Measurements from ENCODE around the gene GPSM1. TPM values are rescaled to one million over a fixed set of nuclear protein-coding genes. Genes with fewer than 3 reads are reported as not detected.
"Not testable (repeated sequence)": the region's sequence is repeated elsewhere in the genome, so short reads cannot be mapped to it uniquely, and the experiment has no call there.

Gene GPSM1
- polyA plus RNA-seq, 4 donors = 1.1 to 40.9 (median 2.9) TPM

GRCh38 chr9:136403915-136404800 is 76.8 kb downstream of the GPSM1 start:
- FAIRE-seq (no peak), DNase-seq (no peak)
- H3K27ac ChIP-seq (ENCODE audit: low read depth in 1 of 3, low read length in 2 of 3) = no peak overlapping the region
- no peak overlapping the region for H3K4me3 ChIP-seq (ENCODE audit: low read depth in 1 of 3, low read length in 3 of 3)
- no peaks in the 10 kb centered on the region for H3K27me3 ChIP-seq (ENCODE audit: control insufficient read depth in 3 of 3, insufficient read depth in 3 of 3, low read length in 3 of 3)
- peaks cover 8 to 69% (median 9%) of the 10 kb centered on the region in 3 donors for H3K36me3 ChIP-seq (ENCODE audit: control insufficient read depth in 3 of 3, insufficient read depth in 2 of 3, low read depth in 1 of 3, low read length in 3 of 3)
- 74 to 90% (median 81%) methylated on average over 32 of the region's 32 CpGs for WGBS, 3 donors
- peaks cover 0 to 5% (median 1%) of the 10 kb centered on the region in 3 donors for H3K4me1 ChIP-seq (ENCODE audit: control insufficient read depth in 3 of 3, insufficient read depth in 2 of 3, low read depth in 1 of 3, low read length in 2 of 3)
- no peaks in the 10 kb centered on the region for H3K9me3 ChIP-seq (ENCODE audit: control insufficient read depth in 2 of 2, insufficient read depth in 1 of 2, low read depth in 1 of 2, low read length in 1 of 2)

GRCh38 chr9:136404801-136405136 is 77.4 kb downstream of the GPSM1 start:
- no peak overlapping the region for H3K27ac ChIP-seq (ENCODE audit: low read depth in 1 of 3, low read length in 2 of 3)
- H3K36me3 ChIP-seq (ENCODE audit: control insufficient read depth in 3 of 3, insufficient read depth in 2 of 3, low read depth in 1 of 3, low read length in 3 of 3) = peaks cover 8 to 69% (median 9%) of the 10 kb centered on the region in 3 donors
- FAIRE-seq = no peak
- peaks cover 4 to 11% (median 4%) of the 10 kb centered on the region in 3 donors for H3K4me1 ChIP-seq (ENCODE audit: control insufficient read depth in 3 of 3, insufficient read depth in 2 of 3, low read depth in 1 of 3, low read length in 2 of 3)
- no peak overlapping the region for H3K4me3 ChIP-seq (ENCODE audit: low read depth in 1 of 3, low read length in 3 of 3)
- H3K27me3 ChIP-seq (ENCODE audit: control insufficient read depth in 3 of 3, insufficient read depth in 3 of 3, low read length in 3 of 3) = no peaks in the 10 kb centered on the region
- DNase-seq = no peak
- H3K9me3 ChIP-seq (ENCODE audit: control insufficient read depth in 2 of 2, insufficient read depth in 1 of 2, low read depth in 1 of 2, low read length in 1 of 2) = no peaks in the 10 kb centered on the region
- WGBS, 3 donors = 87 to 91% (median 90%) methylated on average over 14 of the region's 14 CpGs

GRCh38 chr9:136405481-136405880 is 78.1 kb downstream of the GPSM1 start:
- no peak overlapping the region for H3K27ac ChIP-seq (ENCODE audit: low read depth in 1 of 3, low read length in 2 of 3)
- H3K4me3 ChIP-seq (ENCODE audit: low read depth in 1 of 3, low read length in 3 of 3) = no peak overlapping the region
- H3K36me3 ChIP-seq (ENCODE audit: control insufficient read depth in 3 of 3, insufficient read depth in 2 of 3, low read depth in 1 of 3, low read length in 3 of 3) = peaks cover 8 to 69% (median 9%) of the 10 kb centered on the region in 3 donors
- WGBS, 3 donors = 81 to 90% (median 86%) methylated on average over 7 of the region's 7 CpGs
- H3K4me1 ChIP-seq (ENCODE audit: control insufficient read depth in 3 of 3, insufficient read depth in 2 of 3, low read depth in 1 of 3, low read length in 2 of 3) = peaks cover 4 to 11% (median 4%) of the 10 kb centered on the region in 3 donors
- no peaks in the 10 kb centered on the region for H3K27me3 ChIP-seq (ENCODE audit: control insufficient read depth in 3 of 3, insufficient read depth in 3 of 3, low read length in 3 of 3)
- no peaks in the 10 kb centered on the region for H3K9me3 ChIP-seq (ENCODE audit: control insufficient read depth in 2 of 2, insufficient read depth in 1 of 2, low read depth in 1 of 2, low read length in 1 of 2)
- DNase-seq (no peak), FAIRE-seq (no peak)

GRCh38 chr9:136405904-136406303 is 78.6 kb downstream of the GPSM1 start:
- FAIRE-seq; DNase-seq; H3K27ac ChIP-seq (ENCODE audit: low read depth in 1 of 3, low read length in 2 of 3); H3K4me1 ChIP-seq (ENCODE audit: control insufficient read depth in 3 of 3, insufficient read depth in 2 of 3, low read depth in 1 of 3, low read length in 2 of 3); H3K4me3 ChIP-seq (ENCODE audit: low read depth in 1 of 3, low read length in 3 of 3); H3K27me3 ChIP-seq (ENCODE audit: control insufficient read depth in 3 of 3, insufficient read depth in 3 of 3, low read length in 3 of 3); H3K9me3 ChIP-seq (ENCODE audit: control insufficient read depth in 2 of 2, insufficient read depth in 1 of 2, low read depth in 1 of 2, low read length in 1 of 2): not testable (repeated sequence)
- 91 to 92% (median 91%) methylated on average over 10 of the region's 10 CpGs for WGBS, 3 donors
- H3K36me3 ChIP-seq (ENCODE audit: control insufficient read depth in 3 of 3, insufficient read depth in 2 of 3, low read depth in 1 of 3, low read length in 3 of 3) = peaks cover 8 to 69% (median 9%) of the 10 kb centered on the region in 3 donors

GRCh38 chr9:136407061-136407460 is 79.7 kb downstream of the GPSM1 start:
- not testable (repeated sequence) for H3K4me3 ChIP-seq (ENCODE audit: low read depth in 1 of 3, low read length in 3 of 3); H3K9me3 ChIP-seq (ENCODE audit: control insufficient read depth in 2 of 2, insufficient read depth in 1 of 2, low read depth in 1 of 2, low read length in 1 of 2); H3K27me3 ChIP-seq (ENCODE audit: control insufficient read depth in 3 of 3, insufficient read depth in 3 of 3, low read length in 3 of 3); FAIRE-seq; H3K27ac ChIP-seq (ENCODE audit: low read depth in 1 of 3, low read length in 2 of 3); DNase-seq
- WGBS, 3 donors = 94 to 96% (median 95%) methylated on average over 28 of the region's 28 CpGs
- peaks cover 4 to 14% (median 4%) of the 10 kb centered on the region in 3 donors for H3K4me1 ChIP-seq (ENCODE audit: control insufficient read depth in 3 of 3, insufficient read depth in 2 of 3, low read depth in 1 of 3, low read length in 2 of 3)
- peaks cover 8 to 61% (median 9%) of the 10 kb centered on the region in 3 donors for H3K36me3 ChIP-seq (ENCODE audit: control insufficient read depth in 3 of 3, insufficient read depth in 2 of 3, low read depth in 1 of 3, low read length in 3 of 3)

- Histone ChIP-seq H3K27me3 (ENCODE audit: control insufficient read depth in 3 of 3, insufficient read depth in 3 of 3, low read length in 3 of 3) (no peaks in the 10 kb centered on the region), H3K4me1 (ENCODE audit: control insufficient read depth in 3 of 3, insufficient read depth in 2 of 3, low read depth in 1 of 3, low read length in 2 of 3) (peaks cover 4 to 14% (median 4%) of the 10 kb centered on the region in 3 donors), H3K27ac (ENCODE audit: low read depth in 1 of 3, low read length in 2 of 3) (no peak overlapping the region), H3K9me3 (ENCODE audit: control insufficient read depth in 2 of 2, insufficient read depth in 1 of 2, low read depth in 1 of 2, low read length in 1 of 2) (no peaks in the 10 kb centered on the region), H3K4me3 (ENCODE audit: low read depth in 1 of 3, low read length in 3 of 3) (no peak overlapping the region), H3K36me3 (ENCODE audit: control insufficient read depth in 3 of 3, insufficient read depth in 2 of 3, low read depth in 1 of 3, low read length in 3 of 3) (peaks cover 8 to 57% (median 11%) of the 10 kb centered on the region in 3 donors)
- 86% methylated on average over 7 of the region's 7 CpGs for WGBS, 3 donors
- FAIRE-seq (no peak), DNase-seq (no peak)
Observed at GRCh38 chr9:136407911-136408310, 80.6 kb downstream of the GPSM1 start.

Other genes with a start within 250 kb of the GPSM1 start
- gene NACC2, start 232.2 kb upstream of the GPSM1 start, polyA plus RNA-seq = 10 to 100 TPM in 1 of 4 donors, 1 to 10 TPM in 3; 4.9 to 10.1 (median 8.0) TPM
- 10 to 100 TPM; 21.2 to 43.9 (median 32.2) TPM for gene TMEM250, start 208.7 kb upstream of the GPSM1 start, polyA plus RNA-seq
- gene LHX3, start 122.4 kb upstream of the GPSM1 start, polyA plus RNA-seq = not detected
- gene QSOX2, start 81.7 kb upstream of the GPSM1 start, polyA plus RNA-seq = 10 to 100 TPM in 1 of 4 donors, 1 to 10 TPM in 3; 1.4 to 11.0 (median 4.3) TPM
- gene CCDC187, start 23.4 kb upstream of the GPSM1 start, polyA plus RNA-seq = 1 to 10 TPM in 1 of 4 donors, under 1 TPM in 1, not detected in 2; 0.01 to 2.7 TPM
- gene DNLZ, start 36.2 kb downstream of the GPSM1 start, polyA plus RNA-seq = 10 to 100 TPM in 2 of 4 donors, 1 to 10 TPM in 2; 8.5 to 16.1 (median 11.0) TPM
- 1 to 10 TPM; 1.8 to 3.8 (median 2.3) TPM for gene CARD9, start 46.1 kb downstream of the GPSM1 start, polyA plus RNA-seq
- 10 to 100 TPM in 1 of 4 donors, 1 to 10 TPM in 3; 5.4 to 11.2 (median 6.3) TPM for gene SNAPC4, start 72.6 kb downstream of the GPSM1 start, polyA plus RNA-seq
- 10 to 100 TPM; 22.7 to 46.4 (median 31.8) TPM for gene ENTR1, start 83.1 kb downstream of the GPSM1 start, polyA plus RNA-seq
- 10 to 100 TPM; 34.7 to 64.9 (median 48.9) TPM for gene PMPCA, start 83.1 kb downstream of the GPSM1 start, polyA plus RNA-seq
- 1 to 10 TPM; 5.7 to 9.6 (median 7.3) TPM for gene INPP5E, start 112.3 kb downstream of the GPSM1 start, polyA plus RNA-seq
- gene SEC16A, start 155.5 kb downstream of the GPSM1 start, polyA plus RNA-seq = 10 to 100 TPM; 37.4 to 54.8 (median 39.7) TPM
- 10 to 100 TPM in 2 of 4 donors, 1 to 10 TPM in 2; 1.8 to 19.8 (median 7.3) TPM for gene NOTCH1, start 218.5 kb downstream of the GPSM1 start, polyA plus RNA-seq